NCI-H1092 treated with DMSO at 0.1 percent for 48 hours (cell line): ENCODE measurements around the gene PSD4.

Experiments used
- DNase-seq: peaks from one replicate; lab custom pipeline; 2025; lab: John Stamatoyannopoulos, UW

The PSD4 gene

DNA sequence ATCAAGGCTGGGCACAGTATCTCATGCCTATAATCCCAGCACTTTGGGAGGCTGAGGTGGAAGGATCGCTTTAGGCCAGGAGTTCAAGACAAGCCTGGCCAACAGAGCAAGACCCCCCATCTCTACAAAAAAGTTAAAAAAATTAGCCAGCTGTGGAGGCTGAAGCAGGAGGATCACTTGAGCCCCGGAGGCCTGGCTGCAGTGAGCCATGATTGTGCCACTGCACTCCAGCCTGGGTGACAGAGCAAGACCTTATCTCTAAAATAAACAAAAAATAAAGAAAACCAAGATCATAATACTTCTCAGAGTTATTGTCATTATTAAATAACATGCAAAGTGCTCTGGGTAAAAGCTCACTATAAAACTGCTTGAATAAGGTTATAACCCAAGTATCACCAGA, 31.5 kb upstream of the PSD4 start:
- DNase-seq = no peak

DNA sequence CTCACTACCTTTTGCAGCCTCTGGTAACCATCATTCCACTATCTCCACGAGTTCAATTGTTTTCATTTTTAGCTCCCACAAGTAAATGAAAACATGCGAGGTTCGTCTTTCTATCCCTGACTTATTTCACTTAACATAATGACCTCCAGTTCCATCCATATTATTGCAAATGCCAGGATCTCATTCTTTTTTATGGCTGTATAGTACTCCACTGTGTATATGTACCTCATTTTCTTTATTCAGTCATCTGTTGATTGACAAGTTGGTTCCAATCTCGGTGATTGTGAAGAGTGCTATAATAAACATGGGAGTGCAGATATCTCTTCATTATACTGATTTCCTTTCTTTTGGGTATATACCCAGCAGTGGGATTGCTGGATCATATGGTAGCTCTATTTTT, 29.5 kb upstream of the PSD4 start:
- DNase-seq = no peak

DNA sequence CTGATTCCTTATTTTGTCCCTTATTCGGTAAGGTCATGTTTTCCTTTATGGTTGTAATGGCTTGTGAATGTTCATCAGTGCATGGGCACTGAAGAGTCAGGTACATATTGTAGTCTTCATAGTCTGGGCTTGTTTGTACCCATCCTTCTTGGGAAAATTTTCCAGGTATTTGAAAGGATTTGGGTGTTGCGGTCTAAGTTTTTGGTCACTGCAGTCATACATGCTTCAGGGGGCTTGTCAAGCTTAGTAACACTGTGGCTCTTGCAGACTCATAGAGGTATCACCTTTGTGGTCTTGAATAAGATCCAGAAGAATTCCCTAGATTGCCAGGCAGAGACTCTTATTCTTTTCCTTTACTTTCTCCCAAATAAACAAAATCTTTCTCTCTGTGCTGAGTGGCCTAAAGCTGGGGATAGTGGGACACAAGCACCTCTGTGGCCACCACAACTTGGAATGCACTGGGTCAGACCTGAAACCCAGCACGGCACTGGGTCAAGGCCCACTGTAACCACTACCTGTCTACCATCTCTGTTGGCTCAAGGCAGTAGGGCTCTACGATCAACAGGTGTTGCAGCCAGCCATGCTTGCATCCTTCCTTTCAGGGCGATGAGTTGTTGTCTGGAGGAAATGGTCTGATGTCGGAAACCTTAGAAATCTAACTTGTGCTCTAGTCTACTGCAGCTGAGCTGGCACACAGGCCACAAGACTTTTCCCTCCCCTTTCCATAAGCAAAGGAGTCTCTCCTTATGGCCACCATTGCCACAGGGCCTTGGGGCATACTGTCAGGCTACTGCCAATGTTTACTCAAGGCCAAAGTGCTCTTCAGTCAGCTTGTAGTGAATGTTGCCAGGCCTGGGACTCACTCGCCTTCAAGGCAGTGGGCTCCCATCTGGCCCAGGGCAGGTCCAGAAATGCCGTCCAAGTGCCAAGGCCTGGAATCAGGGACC, 24.9 kb upstream of the PSD4 start:
- no peak for DNase-seq

DNA sequence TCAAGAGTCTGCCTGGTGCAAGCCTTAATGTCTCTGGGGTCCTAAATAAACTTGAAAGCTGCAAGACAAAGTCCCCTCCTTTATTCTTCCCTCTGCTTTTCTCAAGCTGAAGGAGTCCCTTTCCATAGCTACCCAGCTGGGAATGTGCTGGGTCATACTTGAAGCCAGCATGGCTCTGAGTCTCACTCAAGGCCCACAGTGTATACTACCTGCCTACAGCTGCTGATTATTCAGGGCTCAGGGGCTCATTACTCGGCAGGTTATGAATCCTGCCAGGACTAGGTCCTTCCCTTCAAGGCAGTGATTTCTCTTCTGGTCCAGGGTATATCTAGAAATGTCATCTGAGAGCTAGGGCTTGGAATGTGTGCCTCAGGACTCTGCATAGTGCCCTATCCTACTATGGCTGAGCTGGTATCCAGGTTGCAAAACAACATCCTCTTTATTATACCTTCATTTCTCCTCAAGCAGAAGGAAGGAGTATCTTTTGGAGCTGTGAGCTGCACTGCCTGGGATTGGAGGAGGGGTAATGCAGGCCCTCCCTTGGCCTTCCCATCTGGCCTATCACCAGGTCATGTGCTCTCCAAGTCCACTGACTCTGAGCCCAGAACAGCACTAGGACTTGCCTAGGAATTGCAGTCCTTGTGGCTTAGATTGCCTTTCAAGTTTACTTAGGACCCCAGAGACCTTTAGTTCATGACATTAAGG, 24.1 kb upstream of the PSD4 start:
- no peak for DNase-seq

DNA sequence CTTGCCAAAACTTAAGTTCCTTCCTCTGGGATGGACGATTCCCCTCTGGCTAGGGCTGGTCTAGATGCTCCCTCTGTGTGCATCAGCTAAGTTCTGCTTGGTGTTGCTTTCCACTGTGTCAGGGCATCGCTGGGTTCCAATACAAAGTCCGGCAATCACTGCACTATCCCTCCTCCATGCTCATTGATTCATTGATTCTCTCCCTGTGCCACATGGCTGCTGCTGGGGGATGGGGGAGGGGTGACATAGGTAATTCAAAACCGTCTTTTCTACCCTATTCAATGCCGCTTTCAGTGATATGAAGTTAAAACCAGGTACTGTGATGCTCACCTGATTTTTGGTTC, 23.5 kb upstream of the PSD4 start:
- DNase-seq = no peak

DNA sequence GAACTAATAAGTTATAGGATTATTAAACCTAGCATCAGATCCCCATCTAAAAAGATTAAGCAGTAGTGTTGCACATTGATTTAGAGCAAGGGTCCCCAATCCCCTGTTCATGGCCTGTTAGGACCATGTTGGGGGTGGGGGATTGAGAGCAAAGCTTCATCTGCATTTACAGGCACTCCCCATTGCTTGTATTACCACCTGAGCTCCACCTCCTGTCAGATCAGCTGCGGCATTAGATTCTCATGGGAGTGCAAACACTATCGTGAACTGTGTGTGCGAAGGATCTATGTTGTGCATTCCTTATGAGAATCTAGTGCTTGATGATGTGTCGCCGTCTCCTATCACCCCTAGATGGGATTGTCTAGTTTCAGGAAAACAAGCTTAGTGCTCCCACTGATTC, 18.4 kb upstream of the PSD4 start:
- no peak for DNase-seq

DNA sequence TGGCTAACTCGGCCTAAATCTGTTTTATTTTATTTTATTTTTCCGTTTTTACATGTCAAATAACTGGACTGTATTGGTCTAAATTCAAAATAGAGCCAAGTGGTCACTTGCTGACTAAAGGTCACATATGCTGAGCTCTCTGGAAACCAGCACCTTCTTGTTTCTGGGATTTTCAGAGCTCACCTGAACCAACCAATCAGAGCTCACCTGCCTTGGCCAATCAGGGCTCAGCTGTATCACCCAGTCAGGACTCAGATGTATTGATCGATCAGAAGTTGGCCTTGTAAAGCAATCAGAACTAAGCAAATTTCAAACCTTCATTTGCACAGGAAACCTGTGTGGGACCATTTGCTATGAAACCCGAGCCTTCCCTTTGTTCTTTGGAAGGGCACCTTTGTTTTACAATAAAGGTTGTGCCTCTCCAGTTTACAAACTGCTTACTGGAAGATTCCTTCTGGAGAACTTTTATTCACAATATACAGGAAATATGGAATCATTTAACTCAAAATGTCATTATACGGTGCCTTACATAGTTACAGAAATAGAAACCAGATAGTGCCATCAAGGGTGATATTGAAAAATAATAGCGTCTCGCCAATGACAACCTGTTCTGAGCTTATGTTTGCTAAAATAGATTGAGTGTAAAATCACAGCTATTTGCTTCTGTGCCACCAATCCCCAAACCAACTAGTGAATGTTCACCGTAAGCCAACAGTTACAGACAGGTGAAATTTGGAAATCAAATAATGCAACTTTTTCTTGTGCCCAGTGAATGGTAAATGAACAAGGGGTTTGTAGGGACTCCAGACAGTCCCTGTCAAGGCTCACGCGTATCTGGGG, 17.3 kb upstream of the PSD4 start:
- DNase-seq = peak; percentile 59

DNA sequence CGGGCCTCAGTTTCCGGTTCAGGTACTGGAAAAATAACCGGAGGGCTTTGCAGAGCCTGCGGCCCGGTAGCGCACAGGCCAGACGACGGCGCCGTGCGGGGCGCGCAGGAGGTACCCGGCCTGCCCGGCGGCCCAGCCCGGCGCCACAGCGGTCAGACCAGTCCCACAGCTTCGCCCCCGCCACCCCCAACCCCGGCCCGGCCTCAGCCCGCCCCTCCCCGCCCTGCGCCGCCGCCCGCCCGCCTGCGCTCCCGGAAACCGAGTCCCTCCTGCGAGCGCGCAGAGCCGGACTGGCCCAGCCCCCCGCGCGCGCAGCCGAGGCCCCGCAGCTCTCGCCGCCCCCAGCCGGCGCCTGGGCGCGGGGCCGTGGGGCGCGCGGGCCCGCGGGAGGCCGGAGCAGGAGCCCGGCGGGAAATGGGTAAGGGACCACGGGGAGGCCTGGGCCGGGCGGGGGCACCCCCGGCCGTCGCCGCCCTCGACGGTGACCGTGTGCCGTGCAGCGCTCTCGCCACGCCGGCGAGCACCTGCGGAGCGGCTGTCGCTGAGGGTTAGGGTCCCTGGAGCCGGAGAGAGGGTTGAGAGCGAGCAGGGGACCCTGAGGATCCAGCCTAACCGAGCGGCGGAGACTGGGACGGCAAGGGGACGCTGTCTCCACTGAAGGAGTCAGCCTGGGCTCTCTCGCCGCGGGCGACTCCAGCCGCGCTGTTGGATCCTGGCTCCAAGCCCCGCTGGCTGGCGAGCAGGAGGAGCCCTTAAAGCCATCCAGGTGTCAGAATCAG, 16.5 kb upstream of the PSD4 start:
- peak; percentile 37 for DNase-seq

DNA sequence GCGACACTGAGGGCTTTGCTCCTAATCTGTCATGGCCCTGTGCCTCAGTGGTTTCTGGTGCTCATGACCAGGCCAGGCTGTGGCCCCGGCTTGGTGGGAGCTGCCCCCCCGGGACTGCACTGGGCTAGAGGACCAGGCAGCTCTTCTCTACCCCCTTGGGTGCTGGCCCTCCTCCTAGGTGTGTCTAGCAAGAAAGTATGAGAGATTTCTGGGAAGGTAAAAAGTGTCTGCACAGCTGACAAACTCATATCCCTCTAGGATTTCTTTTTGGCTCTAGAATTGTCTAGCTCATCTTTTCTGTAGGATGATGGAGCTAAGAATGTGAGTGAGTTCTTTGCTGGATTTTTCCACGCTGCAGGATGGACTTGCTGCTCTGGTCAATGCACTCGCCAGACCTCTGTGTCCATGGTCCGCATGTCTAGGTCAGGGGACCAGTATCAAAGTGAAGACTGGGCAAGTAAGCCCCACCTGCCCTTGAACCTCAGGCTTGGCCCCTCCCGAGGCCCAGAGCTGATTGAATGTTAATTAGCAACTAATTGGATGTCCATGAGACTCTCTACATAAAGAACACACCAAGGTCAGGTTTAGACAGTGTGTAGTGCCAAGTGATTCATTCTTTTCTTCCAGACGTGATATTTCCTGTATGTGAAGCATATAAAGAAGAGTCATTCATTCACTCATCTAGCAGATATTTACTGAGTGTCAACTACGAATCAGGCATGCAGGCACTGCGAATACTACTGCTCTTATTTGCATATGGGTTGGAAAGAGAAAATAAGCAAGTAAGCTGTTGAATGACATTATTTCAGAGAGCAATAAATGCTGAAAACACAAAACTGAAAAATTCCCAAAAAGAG, 15.6 kb upstream of the PSD4 start:
- DNase-seq = no peak

DNA sequence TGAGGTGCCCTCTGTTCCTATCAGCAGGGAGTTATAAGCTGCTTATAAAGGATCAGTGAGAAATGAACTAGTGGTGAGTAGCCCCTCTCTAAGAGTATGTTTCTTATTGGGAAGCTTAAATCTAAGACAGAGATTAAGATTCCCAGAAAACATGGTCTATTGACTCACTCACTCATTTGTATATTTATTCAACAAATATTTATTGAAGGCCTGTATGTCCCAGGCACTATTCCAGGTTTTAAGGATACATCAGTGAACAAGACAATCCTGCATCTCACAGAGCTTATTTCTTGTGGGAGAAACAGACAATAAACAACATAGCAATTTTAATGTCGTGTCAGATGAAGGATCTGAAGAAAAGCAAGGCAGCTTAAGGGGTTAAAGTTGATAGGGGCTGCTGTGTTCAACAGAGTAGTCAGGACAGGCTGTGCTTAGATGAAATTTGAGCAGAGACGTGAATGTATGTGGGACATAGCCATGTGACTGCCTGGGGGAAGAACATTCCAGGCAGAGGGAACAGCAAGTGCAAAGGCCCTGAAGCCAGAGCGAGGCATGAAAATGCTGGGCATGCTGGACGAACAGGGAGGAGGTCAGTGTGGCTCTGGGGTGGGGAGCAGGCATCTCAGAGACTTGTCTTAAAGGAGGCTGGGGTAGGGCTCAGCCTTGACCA, 14.8 kb upstream of the PSD4 start:
- DNase-seq = no peak

DNA sequence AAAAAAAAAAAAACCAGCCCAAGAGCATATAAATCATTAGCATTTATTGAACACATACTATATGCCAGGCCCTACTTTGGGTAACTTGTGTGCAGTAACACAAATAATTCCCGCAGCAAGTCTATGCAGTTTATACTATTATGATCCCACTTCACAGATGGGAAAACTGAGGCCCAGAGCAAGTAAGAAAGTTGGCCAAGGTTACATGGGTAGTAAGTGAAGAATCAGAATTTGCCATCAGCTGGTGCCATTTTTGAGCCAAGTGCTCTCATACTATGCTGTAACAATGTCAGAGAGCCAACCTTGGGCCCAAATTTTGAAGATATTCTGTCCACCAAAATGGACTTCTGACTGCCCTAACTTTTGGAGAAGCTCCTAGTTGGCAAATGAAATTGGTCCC, 13.5 kb upstream of the PSD4 start:
- DNase-seq = no peak

DNA sequence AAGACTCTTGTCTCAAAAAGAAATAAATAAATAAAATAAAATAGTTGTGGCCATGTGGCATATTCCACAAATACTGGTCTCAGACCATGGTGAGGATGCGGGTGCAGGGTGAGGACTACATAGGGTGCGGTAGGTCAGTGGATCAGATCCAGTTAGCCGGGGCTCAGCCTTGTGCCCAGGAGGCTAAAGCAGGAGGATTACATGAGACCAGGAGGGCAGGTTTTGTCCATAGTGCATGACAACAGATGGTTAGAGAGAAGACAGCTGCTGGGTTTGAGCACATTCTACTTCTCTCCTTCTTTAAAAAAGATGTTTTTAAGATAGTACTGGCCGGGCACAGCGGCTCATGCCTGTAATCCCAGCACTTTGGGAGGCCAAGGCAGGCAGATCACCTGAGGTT, 12.8 kb upstream of the PSD4 start:
- no peak for DNase-seq

DNA sequence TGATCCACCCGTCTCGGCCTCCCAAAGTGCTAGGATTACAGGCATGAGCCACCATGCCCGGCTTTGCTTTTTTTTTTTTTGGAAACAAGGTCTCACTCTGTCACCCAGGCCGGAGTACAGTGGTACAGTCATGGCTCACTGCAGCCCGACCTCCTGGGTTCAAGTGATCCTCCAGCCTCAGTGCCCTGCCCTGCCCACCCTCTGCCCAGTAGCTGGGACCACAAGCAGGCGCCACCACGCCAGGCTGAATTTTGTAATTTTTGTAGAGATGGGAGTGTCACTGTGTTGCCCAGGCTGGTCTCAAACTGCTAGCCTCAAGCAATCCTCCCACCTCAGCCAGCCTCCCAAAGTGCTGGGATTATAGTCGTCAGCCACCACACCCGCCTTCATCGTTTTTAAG, 11.6 kb upstream of the PSD4 start:
- DNase-seq = no peak

DNA sequence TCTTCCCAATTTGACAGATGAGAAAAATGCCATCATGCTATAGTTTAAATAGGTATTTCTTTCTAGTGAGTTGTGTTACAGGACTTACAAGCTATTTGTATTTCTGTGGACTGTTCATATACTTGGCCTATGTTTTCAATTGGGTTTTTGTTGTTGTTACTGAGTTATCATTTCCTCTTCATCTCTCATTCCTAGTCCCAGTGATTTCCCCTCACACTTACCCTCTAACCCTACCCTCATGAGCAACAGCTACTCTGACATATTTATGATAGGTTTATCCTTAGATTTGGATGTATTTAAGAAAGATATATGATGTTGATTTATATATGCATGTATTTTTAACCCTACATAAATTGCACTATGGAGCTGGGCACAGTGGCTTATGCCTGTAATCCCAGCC, 10.9 kb upstream of the PSD4 start:
- no peak for DNase-seq

DNA sequence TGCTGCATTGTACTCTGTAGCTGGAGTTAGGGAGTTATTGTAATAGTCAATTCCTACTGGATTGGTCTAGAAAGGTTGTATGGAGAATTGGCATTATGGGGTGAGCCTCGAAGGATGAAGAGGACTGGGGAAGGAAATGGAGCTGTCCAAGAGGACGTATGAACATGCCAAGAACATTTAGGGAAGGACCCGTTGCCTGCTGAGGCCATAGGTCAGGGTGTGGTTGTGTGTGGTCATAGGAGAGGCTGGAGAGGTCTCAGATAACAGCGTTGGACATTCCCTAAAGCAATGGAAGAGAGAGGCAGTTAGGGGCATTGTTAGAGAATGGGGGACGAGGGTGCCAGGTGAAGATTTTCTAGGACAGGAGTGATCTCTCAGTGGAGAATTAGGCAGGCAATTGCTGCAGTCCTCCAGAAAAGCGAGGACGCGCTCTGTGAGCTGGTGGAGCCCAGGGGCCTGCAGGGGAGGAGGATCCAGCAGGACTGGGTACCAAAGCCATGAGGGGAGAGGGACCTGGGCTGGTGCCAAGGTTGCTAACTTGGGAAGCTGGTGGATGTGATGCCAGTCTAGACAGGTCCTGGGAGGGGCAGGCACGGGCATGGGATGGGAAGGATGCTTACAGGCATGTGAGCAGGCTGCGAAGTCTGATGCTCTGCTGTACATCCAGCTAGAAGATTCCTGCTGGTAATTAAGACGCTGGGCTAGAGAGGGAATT, 9.4 kb upstream of the PSD4 start:
- DNase-seq = no peak

DNA sequence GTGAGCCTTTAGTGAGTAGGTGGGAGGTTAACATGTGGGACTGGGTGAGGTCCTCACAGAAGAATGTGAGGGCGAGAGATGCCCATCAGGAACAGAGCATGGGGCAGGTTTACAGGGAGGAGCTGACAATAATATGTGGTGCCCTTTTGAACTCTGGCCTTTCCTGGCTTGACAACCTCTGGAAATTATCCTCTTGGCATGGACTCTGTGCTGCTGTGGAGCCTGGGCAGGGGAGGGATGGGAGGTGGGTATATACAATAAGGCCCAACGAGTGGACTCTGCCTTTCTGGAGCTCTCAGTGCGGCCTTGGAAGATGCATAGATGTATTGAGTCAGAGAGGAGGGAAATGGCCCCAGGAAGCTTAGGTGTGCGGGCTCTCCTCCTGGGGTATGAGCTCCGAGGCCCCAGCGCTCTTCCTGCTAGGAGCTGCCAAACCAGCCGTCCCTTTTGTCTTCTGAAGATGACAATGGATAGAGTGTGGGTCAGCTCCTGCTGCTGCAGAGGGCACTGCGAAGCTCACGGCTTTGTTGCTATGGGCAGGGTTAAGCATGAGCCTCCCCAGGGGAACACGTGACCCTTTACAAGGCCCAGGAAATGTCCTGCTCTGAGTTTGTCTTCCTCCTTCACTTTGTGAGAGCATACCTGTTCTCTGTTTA, 8.7 kb upstream of the PSD4 start:
- DNase-seq = no peak

DNA sequence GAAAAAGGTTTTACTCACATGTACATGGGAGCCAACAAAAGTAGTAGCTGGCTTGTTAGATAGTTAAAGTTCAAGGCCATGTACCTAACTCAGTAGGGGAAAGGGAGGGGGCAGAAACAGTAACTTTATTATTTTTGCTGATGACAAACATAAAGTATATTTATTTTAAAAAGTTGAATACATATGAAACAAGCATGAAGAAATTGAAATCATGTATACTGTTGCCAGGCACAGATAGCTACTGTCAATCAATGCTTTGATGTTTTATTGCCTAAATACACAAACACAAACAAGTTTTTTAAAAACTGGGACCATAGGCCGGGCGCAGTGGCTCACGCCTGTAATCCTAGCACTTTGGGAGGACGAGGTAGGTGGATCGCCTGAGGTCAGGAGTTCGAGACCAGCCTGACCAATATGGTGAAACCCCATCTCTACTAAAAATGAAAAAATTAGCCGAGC, 7.6 kb upstream of the PSD4 start:
- no peak for DNase-seq

DNA sequence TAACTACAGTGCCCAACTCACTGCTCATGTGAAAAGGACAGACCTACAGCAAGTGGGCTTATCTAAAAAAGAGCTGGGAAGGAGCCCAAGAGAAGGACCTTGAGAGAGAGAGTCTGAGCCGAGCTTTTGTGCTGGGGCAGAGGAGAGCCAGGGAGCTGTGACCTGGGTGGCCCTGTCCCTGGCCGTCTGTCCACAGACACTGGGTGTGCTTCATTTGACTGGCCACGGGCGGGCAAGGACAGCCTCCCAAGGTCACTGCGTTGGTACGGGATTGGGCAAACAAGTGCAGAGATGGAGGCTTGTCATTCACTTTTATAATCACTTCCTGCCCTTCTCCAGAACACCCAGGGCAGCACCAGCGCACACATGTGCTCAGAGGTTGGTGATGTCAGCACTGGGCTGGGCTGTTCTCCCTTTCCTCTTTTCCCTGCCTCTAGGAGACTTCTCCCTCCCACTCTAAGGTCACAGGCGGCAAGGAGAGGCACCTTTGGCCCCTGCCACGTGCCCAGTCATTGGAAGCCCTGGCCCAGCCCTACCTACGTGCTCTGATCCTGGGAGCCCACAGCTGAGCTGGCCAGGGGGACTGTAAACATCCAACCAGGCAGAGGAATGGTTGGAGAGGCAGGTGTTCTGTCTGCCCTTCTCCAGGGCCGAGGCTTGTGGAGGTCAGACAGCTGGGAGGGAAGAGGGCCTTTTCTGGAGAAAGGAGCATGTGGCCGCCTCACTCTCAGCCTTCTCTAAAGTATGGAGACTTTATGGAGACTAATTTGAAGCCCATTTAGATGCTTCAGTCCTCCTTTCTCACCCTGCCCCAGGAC, 6.4 kb upstream of the PSD4 start:
- DNase-seq = no peak
